K562 (cell line): ENCODE data around the gene AK5. TPM values are rescaled to one million over a fixed set of nuclear protein-coding genes. Genes with fewer than 3 reads are reported as not detected.

Source experiments
- ATAC-seq: fragments of 200-7000 bp; cut with Tn5 transposase; 3 replicates; pipeline ENCODE4 v1.9.1; 2020; ENCODE audit warnings: moderate library complexity
- BruUV-seq: library from RNA; stranded (reverse); fragments of 400-500 nt; replicated peaks from 2 replicates; lab custom pipeline; 2021; lab: Mats Ljungman, UMichigan
- CTCF ChIA-PET: fragments of 300-600 bp; formaldehyde crosslinking; extraction: SDS; loops from one replicate; lab custom pipeline; 2021; ENCODE audit warnings: low intra/inter-chr PET ratio; lab: Yijun Ruan, JAX
- POLR2A ChIA-PET: fragments of 300-600, 350-650 bp; sonication (Branson Sonifier 250); formaldehyde crosslinking; extraction: SDS; loops from one replicate; lab custom pipeline; 2021; ENCODE audit warnings: antibody characterized with exemption, inconsistent platforms; lab: Yijun Ruan, JAX
- DNase-seq, 4 experiments: peaks; one replicate each; pipeline versions ENCODE4 v3.0.0 to v3.0.0-alpha.2; 2011 to 2018; ENCODE audit warnings: low spot score in 3 of 4, mixed read lengths in 3 of 4; ENCODE audit errors: extremely low read depth in 1 of 4
- FAIRE-seq: peaks from 2 replicates; lab custom pipeline; 2011; peaks lifted over from hg19 to GRCh38; lab: Jason Lieb, UNC
- H2AFZ ChIP-seq: 2 replicates; pipeline ENCODE4 v1.6.0; 2011; ENCODE audit warnings: low read depth, low read length, control low read depth, inconsistent platforms
- H3K27ac ChIP-seq: fragments of 200-600 bp; 3 replicates; pipeline ENCODE4 v1.8.0; 2011; ENCODE audit warnings: low read depth, mild to moderate bottlenecking, control low read depth, inconsistent platforms, low read length, moderate library complexity, mixed read lengths; ENCODE audit errors: extremely low read depth
- H3K27me3 ChIP-seq, 2 experiments: fragments of 300-600 bp in 1 of 2; 2 replicates in 1 of 2; 3 replicates in 1 of 2; pipeline versions ENCODE4 v1.6.0 to v1.8.0; 2011; ENCODE audit warnings: inconsistent platforms in 2 of 2, low read length in 2 of 2, mild to moderate bottlenecking in 1 of 2, mixed read lengths in 1 of 2, moderate library complexity in 1 of 2; ENCODE audit not compliant: control insufficient read depth in 2 of 2, insufficient read depth in 2 of 2
- H3K36me3 ChIP-seq: fragments of 300-600 bp; 3 replicates; pipeline ENCODE4 v1.8.0; 2011; ENCODE audit warnings: mild to moderate bottlenecking, low read length, inconsistent platforms; ENCODE audit not compliant: control insufficient read depth, insufficient read depth
- H3K4me1 ChIP-seq, 2 experiments: fragments of 200-600 bp in 1 of 2; replicated peaks in 1 of 2; 2 replicates in 1 of 2; 3 replicates in 1 of 2; pipeline versions ENCODE4 v1.5.1 to v1.8.0; 2011; ENCODE audit warnings: inconsistent platforms in 2 of 2, low read length in 2 of 2, mild to moderate bottlenecking in 1 of 2, mixed read lengths in 1 of 2, moderate library complexity in 1 of 2; ENCODE audit not compliant: control insufficient read depth in 2 of 2, insufficient read depth in 2 of 2
- H3K4me2 ChIP-seq: 2 replicates; pipeline ENCODE4 v1.6.1; 2011; ENCODE audit warnings: low read length, control low read depth, inconsistent platforms, mixed read lengths; ENCODE audit not compliant: insufficient read depth
- H3K4me3 ChIP-seq: fragments of 200-600 bp; sonication (generic), shearing (Covaris generic); 2 replicates; pipeline ENCODE4 v1.5.1; 2016; ENCODE audit warnings: control low read depth, inconsistent platforms
- H3K79me2 ChIP-seq: fragments of 200-600 bp; 3 replicates; pipeline ENCODE4 v1.8.0; 2011; ENCODE audit warnings: low read length, inconsistent platforms; ENCODE audit not compliant: control insufficient read depth, insufficient read depth
- H3K9ac ChIP-seq, 2 experiments: 2 replicates each; pipeline versions ENCODE4 v1.6.0 to v1.6.1; 2011; ENCODE audit warnings: low read depth in 2 of 2, low read length in 2 of 2, control low read depth in 1 of 2, inconsistent platforms in 1 of 2, mild to moderate bottlenecking in 1 of 2, mixed read lengths in 1 of 2; ENCODE audit not compliant: insufficient read depth in 1 of 2
- H3K9me1 ChIP-seq: one replicate; pipeline ENCODE4 v1.6.0; 2011; ENCODE audit warnings: inconsistent platforms, mild to moderate bottlenecking, low read length, moderate library complexity; ENCODE audit not compliant: control insufficient read depth, insufficient read depth
- H3K9me3 ChIP-seq: replicated peaks from 2 replicates; pipeline ENCODE4 v1.5.1; 2011; ENCODE audit warnings: low read depth, low read length, inconsistent platforms; ENCODE audit not compliant: control insufficient read depth, insufficient read depth
- H4K20me1 ChIP-seq: replicated peaks from 2 replicates; pipeline ENCODE4 v1.6.1; 2011; ENCODE audit warnings: low read length, inconsistent platforms, mixed read lengths; ENCODE audit not compliant: control insufficient read depth, insufficient read depth
- CCNT2 ChIP-seq: IDR thresholded peaks from 2 replicates; pipeline ENCODE4 v1.6.1; 2011; ENCODE audit warnings: borderline replicate concordance, low read depth, mild to moderate bottlenecking, moderate library complexity, mixed read lengths, low read length; ENCODE audit not compliant: insufficient read length; ENCODE audit errors: extremely low read depth
- CEBPB ChIP-seq: fragments of 450-650 bp; IDR thresholded peaks from 2 replicates; pipeline ENCODE4 v1.6.1; 2016; ENCODE audit warnings: missing genetic modification characterization, missing compliant biosample characterization
- CEBPG ChIP-seq, 3 experiments: fragments of 200-800 bp in 1 of 3; sonication (Bioruptor generic) in 1 of 3; sonication (generic) in 1 of 3; formaldehyde crosslinking in 1 of 3; IDR thresholded peaks in 2 of 3; conservative IDR thresholded peaks in 1 of 3; 2 replicates each; pipeline versions ENCODE4 v1.6.1 to v1.8.0; 2016 to 2022; ENCODE audit warnings: missing compliant biosample characterization in 2 of 3, missing genetic modification characterization in 2 of 3, mild to moderate bottlenecking in 1 of 3, missing genetic modification reagents in 1 of 3
- GABPB1 ChIP-seq: sonication (generic); formaldehyde crosslinking; IDR thresholded peaks from 2 replicates; pipeline ENCODE4 v1.8.0; 2022; ENCODE audit warnings: mild to moderate bottlenecking, missing genetic modification reagents
- GTF2A2 ChIP-seq: IDR thresholded peaks from 2 replicates; pipeline ENCODE4 v1.6.1; 2016; ENCODE audit warnings: mild to moderate bottlenecking, missing genetic modification characterization, missing compliant biosample characterization
- HMG20A ChIP-seq: fragments of 450-650 bp; formaldehyde crosslinking; conservative IDR thresholded peaks from 2 replicates; pipeline ENCODE4 v1.4.0; 2020; ENCODE audit warnings: mild to moderate bottlenecking, mixed read lengths
- L3MBTL2 ChIP-seq: fragments of 450-650 bp; IDR thresholded peaks from 2 replicates; pipeline ENCODE4 v1.6.1; 2016; ENCODE audit warnings: mild to moderate bottlenecking, moderate library complexity
- NONO ChIP-seq, 2 experiments: fragments of 200-400 bp in 1 of 2; fragments of 450-650 bp in 1 of 2; formaldehyde crosslinking in 1 of 2; IDR thresholded peaks; 2 replicates each; pipeline ENCODE4 v1.6.1; 2017; ENCODE audit warnings: low read depth in 2 of 2, mild to moderate bottlenecking in 2 of 2, moderate library complexity in 2 of 2, low read length in 1 of 2
- RBM22 ChIP-seq: fragments of 200-400 bp; formaldehyde crosslinking; IDR thresholded peaks from 2 replicates; pipeline ENCODE4 v1.6.1; 2018; ENCODE audit warnings: low read length, low read depth; ENCODE audit not compliant: poor library complexity, severe bottlenecking
- SIRT6 ChIP-seq: IDR thresholded peaks from one replicate; pipeline ENCODE4 v1.6.1; 2012; ENCODE audit warnings: low read depth, mild to moderate bottlenecking, control low read depth, inconsistent platforms, low read length, moderate library complexity
- SRSF1 ChIP-seq: fragments of 200-400 bp; formaldehyde crosslinking; IDR thresholded peaks from 2 replicates; pipeline ENCODE4 v1.6.1; 2017; ENCODE audit warnings: mild to moderate bottlenecking, low read depth, low read length, moderate library complexity
- TGIF2 ChIP-seq: sonication (generic); formaldehyde crosslinking; IDR thresholded peaks from 2 replicates; pipeline ENCODE4 v1.8.1; 2022; ENCODE audit warnings: mild to moderate bottlenecking, missing genetic modification reagents, moderate library complexity
- WHSC1 ChIP-seq: IDR thresholded peaks from one replicate; pipeline ENCODE4 v1.6.1; 2012; ENCODE audit warnings: low read length, control low read depth, inconsistent platforms
- ZNF354B ChIP-seq: fragments of 250-450 bp; sonication (Bioruptor Pico); IDR thresholded peaks from 2 replicates; pipeline ENCODE4 v1.4.0; 2020
- ZNF696 ChIP-seq: fragments of 250-450 bp; sonication (Bioruptor Pico); conservative IDR thresholded peaks from 2 replicates; pipeline ENCODE4 v1.4.0; 2020; ENCODE audit warnings: mild to moderate bottlenecking, moderate library complexity
- ZZZ3 ChIP-seq: fragments of 450-650 bp; IDR thresholded peaks from 2 replicates; pipeline ENCODE4 v1.6.1; 2016; ENCODE audit warnings: antibody characterized with exemption, mild to moderate bottlenecking, moderate library complexity
- WGBS: fragments of 100-300 bp; shearing (Covaris generic); methylation state at CpG from one replicate; pipeline ENCODE4 v1.1.6; 2016; ENCODE audit warnings: low coverage, mixed read lengths; ENCODE audit not compliant: insufficient coverage; ENCODE audit errors: missing lambda C conversion rate; 5-methylcytosine and 5-hydroxymethylcytosine counted together
- in situ Hi-C: fragments of 300-500 bp; cut with MboI; formaldehyde crosslinking; loops from 4 replicates; pipeline ENCODE4 v1.15.0; 2018; ENCODE audit warnings: inconsistent platforms, mixed read lengths
- intact Hi-C: fragments of 100-400 bp; cut with micrococcal nuclease; formaldehyde crosslinking; loops from 2 replicates; pipeline ENCODE4 v1.14.2; 2022
- polyA plus RNA-seq, 8 experiments: library from polyadenylated mRNA; depleted of rRNA in 4 of 8; stranded (reverse) in 5 of 8; unstranded in 3 of 8; fragments of >200 nt; fragmentation: Nextera tagmentation in 2 of 8; fragmentation: Illumina TruSeq in 1 of 8; extraction: Ambion mirVana in 2 of 8; extraction: Trizol in 1 of 8; gene quantifications; 2 replicates each; pipeline versions ENCODE4 v1.2.1 to v1.2.3, GENCODE V29; 2011 to 2014; ENCODE audit warnings: inconsistent platforms in 1 of 8, missing spikeins in 1 of 8
- total RNA-seq, 7 experiments: library from RNA; depleted of rRNA in 6 of 7; stranded (reverse); fragments of >200 nt in 6 of 7; fragmentation: Illumina TruSeq in 2 of 7; extraction: Trizol in 2 of 7; gene quantifications; 2 replicates each; pipeline versions ENCODE4 v1.2.1 to v1.2.3, GENCODE V29; 2011 to 2021; ENCODE audit warnings: low replicate concordance in 1 of 7

The AK5 gene
- total and polyA plus RNA-seq, 9 of the 15 experiments (the other 6 are each of a cell fraction or from before 2014, with no cell fraction given) = 0.06 TPM; not detected in 8

DNA sequence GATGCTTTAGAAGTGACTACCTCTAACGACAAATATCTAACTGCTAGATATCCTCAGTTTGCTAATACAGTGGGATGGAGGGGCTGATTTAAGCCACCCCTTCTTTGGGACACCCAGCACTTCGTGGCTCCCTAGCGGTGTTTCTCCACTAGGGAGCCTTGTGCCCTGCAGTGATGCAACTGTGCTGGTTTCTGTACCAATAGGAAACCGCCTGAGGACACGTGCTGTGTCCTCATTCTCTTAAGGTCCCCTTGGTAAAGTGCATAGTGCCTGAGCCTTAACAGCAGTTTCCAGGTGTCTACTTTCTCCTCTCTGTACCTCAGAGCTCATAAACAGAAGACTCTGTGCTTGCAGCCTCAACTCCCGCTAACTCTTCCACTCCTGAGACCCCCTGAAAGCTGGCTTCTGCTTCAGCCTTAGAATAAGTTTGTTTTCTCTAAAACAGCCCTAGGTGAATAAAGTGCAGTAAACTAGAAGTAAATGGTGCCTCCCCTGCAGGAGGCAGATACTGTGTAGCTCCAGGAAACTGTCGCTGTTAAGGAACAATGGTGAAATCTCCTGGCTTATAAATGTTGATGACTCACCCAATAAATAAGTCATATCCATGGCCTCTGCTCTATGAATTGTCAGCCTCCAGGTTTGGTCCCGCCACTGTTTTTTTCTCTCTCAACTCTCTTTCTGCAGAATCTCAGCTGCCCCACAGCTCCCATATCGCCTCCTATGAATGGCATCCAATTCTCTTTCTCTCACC, 130.4 kb downstream of the AK5 start:
- H3K4me3 ChIP-seq = no peak overlapping the region
- CTCF ChIA-PET = no interaction called here
- TF ChIP-seq GABPB1 (CRISPR knock-in tag) (no peak), SIRT6 (no peak), HMG20A (CRISPR knock-in tag) (no peak), WHSC1 (no peak), CEBPB (tag) (peak; percentile 39; the same call in 1 of the 2 replicates), TGIF2 (CRISPR knock-in tag) (no peak), ZNF696 (CRISPR knock-in tag) (no peak), ZZZ3 (no peak), RBM22 (no peak), CEBPG (CRISPR knock-in tag; IDR thresholded peaks at IDR 0.05) (0 out of 2 replicates have a peak, but pooled peaks have one; percentile 17), CEBPG (tag; conservative IDR thresholded peaks at IDR 0.05 in 1 of 2, IDR thresholded peaks at IDR 0.05 in 1 of 2) (peak in 1 of 2 experiments; percentile 56; a peak in 2 of 4 replicates), NONO (IDR thresholded peaks at IDR 0.05; ENCODE audit: low read depth in 2 of 2, low read length in 1 of 2) (no peak), CCNT2 (no peak), GTF2A2 (tag) (no peak), L3MBTL2 (peak; percentile 67), ZNF354B (CRISPR knock-in tag) (no peak), SRSF1 (no peak)

More for the DNA sequence above, 130.4 kb downstream of the AK5 start:
- Histone ChIP-seq H3K9ac (no peak overlapping the region), H2AFZ (no peak overlapping the region), H4K20me1 (no peaks in the 10 kb centered on the region), H3K27me3 (0 out of 5 replicates have a peak, but pooled peaks cover 0 to 2% of the 10 kb centered on the region in 2 experiments), H3K36me3 (no peaks in the 10 kb centered on the region), H3K4me2 (no peak overlapping the region), H3K9me1 (no peaks in the 10 kb centered on the region), H3K9me3 (no peaks in the 10 kb centered on the region), H3K27ac (no peak overlapping the region), H3K79me2 (no peaks in the 10 kb centered on the region), H3K4me1 (no peaks in the 10 kb centered on the region)
- ATAC-seq = peak; percentile 84
- POLR2A ChIA-PET = interaction anchor here (1.0 kb wide), 1 partner anchor 37 kb away, joined by 4 read pairs; no protein-coding TSS in a partner anchor
- no TSS peak for BruUV-seq
- no peak for FAIRE-seq
- intact Hi-C loops = no loop called here
- in situ Hi-C loops = no loop called here
- WGBS = 1% methylated on average over 9 of the region's 9 CpGs
- no peak for DNase-seq
